GM19035 (cell line): ENCODE results near the gene FAM131A.
A peak's percentile ranks its signal among the peaks of the same experiment; 100 is the strongest.

Source experiments
- ATAC-seq: cut with Tn5 transposase; IDR thresholded peaks from one replicate; pipeline ENCODE4 v1.9.1; 2021; ENCODE audit not compliant: unreplicated experiment

Gene FAM131A

DNA sequence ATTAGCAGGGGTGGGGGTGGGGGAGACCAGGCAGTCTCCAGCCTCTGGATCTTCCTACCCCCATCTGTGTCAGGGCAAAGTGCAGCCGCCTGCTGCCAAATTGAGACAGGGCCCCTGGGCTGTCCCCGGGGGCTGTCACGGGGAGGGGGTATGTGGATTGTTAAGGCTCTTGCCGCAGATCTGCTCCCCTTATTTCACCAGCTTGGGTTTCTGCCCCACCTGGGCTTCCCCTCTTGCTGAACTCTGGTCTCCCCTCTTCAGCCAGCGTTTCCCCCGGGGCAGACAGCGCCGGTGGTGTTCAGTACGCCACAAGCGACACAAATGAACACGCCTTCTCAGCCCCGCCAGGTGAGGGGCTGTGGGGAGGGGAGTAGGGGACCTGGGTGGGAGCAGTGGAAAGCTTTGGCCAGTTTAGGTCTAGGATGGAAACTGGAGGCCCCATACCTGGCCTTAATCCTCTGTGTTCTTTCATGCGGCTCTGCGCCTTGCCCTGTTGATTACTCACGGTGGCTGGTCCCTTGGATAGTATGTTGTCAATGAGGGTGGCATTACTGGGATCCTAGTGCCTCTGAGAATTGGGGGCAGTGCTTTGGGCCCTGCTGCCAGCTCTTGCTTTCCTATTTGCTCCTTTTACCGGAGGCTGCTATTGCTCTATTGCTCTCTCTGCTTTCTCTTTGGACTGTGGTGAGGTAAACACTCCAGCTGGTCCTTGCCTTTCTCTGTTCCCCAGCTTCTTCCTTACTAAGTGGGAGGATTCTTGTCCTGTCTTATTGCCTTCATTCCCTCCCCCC is 21.3 kb upstream of the FAM131A start:
- ATAC-seq = no peak

DNA sequence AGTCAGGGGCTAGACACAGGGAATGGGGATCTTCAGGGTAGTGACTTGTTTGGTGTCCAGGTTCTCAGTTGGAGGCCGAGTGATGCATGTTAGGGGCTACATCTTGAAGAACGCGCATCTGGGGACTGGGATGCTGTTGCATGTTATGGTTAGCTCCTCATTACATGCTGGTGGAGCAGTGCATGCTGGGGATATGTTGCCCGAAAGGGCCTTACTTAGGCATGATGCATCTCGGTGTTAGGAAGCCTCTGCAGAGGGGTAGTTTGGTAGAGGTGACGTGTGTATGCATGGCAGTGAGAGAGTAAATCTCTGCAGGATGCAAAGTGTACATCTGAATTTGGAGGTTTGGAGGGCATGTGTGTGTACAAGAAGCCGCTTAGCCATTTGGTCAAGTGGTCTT is 20.6 kb upstream of the FAM131A start:
- ATAC-seq = no peak

DNA sequence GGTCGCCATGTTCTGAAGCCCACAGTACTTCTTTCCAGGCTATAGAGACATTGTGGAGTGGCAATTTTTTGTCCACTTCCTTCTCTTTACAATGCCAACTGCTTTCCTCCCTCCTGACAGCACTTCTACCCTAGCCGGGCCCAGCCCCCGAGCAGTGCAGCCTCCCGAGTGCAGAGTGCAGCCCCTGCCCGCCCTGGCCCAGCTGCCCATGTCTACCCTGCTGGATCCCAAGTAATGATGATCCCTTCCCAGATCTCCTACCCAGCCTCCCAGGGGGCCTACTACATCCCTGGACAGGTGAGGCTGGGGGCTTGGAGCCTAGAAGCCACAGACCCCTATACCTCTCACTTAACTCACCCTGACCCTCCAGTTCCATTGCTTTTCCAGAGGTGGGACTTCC is 20.2 kb upstream of the FAM131A start:
- ATAC-seq = no peak

DNA sequence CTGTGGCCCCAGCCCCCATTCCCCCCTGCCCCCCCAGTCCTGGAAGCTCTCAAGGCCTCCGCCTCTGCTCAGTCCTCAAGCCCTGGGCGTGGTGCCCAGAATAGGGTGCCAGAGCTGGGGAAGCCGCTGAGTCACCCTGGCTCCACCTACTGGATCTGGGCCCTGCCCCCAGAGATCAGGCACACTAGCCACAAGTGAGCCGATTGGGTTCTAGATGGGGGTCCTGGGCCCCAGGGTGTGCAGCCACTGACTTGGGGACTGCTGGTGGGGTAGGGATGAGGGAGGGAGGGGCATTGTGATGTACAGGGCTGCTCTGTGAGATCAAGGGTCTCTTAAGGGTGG is 17.3 kb upstream of the FAM131A start:
- ATAC-seq = no peak

DNA sequence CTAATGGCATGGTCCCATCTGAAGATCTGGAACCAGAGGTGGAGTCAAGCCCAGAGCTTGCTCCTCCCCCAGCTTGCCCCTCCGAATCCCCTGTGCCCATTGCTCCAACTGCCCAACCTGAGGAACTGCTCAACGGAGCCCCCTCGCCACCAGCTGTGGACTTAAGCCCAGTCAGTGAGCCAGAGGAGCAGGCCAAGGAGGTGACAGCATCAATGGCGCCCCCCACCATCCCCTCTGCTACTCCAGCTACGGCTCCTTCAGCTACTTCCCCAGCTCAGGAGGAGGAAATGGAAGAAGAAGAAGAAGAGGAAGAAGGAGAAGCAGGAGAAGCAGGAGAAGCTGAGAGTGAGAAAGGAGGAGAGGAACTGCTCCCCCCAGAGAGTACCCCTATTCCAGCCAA is 15.7 kb upstream of the FAM131A start:
- no peak for ATAC-seq

DNA sequence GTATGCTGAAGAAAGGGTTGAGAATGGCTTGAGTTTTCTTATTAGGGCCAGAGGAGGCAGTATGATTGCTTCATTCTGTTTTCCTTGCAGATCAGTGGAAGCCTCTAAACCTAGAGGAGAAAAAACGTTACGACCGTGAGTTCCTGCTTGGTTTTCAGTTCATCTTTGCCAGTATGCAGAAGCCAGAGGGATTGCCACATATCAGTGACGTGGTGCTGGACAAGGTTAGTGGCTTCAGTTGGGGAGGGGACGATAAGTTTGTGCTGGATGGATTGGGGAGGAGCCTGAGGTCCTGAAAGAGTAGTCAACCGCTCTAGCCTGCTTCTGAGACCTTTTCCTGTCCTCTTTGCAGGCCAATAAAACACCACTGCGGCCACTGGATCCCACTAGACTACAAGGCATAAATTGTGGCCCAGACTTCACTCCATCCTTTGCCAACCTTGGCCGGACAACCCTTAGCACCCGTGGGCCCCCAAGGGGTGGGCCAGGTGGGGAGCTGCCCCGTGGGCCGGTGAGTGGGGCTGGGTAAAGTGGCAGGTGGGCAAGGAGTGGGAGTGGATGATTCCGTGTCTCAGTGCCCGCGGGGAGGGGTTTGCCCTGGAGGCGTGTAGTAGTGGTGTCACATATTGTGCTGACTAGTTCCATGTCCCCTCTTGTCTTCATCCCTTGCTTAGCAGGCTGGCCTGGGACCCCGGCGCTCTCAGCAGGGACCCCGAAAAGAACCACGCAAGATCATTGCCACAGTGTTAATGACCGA is 14.5 kb upstream of the FAM131A start:
- ATAC-seq = no peak

DNA sequence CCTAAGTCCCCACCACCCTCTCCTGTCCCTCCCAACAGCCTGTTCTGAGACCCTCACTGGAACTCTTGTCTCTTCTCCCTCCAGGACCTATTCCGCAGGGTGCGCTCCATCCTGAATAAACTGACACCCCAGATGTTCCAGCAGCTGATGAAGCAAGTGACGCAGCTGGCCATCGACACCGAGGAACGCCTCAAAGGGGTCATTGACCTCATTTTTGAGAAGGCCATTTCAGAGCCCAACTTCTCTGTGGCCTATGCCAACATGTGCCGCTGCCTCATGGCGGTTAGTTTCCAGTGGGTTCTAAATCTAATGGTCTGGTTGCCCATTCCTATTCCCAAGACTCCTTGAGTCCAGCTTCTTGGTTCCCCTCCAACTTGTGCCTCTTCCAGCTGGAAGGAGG is 13.7 kb upstream of the FAM131A start:
- ATAC-seq = no peak

DNA sequence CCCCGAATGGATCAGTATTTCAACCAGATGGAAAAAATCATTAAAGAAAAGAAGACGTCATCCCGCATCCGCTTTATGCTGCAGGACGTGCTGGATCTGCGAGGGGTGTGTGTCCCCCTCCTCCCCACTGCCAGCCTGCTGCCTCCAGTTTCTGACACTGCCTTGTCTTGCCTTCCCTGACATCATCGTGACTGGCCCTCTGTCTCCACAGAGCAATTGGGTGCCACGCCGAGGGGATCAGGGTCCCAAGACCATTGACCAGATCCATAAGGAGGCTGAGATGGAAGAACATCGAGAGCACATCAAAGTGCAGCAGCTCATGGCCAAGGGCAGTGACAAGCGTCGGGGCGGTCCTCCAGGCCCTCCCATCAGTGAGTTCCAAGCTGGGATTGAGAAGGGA is 12.1 kb upstream of the FAM131A start:
- no peak for ATAC-seq

DNA sequence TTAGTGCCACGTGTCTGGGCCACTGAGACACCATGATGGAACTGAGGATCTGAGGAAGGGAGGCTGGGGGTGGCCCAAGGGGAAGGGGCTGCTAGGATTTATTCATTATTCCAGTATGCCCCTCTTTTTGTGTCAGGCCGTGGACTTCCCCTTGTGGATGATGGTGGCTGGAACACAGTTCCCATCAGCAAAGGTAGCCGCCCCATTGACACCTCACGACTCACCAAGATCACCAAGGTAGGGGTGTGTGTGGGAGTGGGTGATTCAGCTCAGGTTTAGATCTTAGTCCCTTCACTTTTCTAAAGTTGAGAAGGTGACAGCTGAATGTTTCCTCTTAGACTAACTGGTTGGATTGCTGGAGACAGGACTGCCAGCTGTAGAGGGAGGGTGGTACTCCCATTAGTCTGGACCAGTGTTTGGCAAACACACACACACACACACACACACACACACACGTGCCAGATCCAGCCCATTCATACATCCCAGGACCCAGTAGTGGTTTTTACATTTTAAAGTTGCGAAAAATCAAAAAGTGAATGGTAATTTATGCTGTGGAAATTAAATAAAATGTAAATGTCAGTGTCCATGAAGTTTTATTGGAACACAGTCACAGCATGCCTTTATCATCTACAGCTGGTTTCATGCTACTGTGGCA is 11.6 kb upstream of the FAM131A start:
- no peak for ATAC-seq

DNA sequence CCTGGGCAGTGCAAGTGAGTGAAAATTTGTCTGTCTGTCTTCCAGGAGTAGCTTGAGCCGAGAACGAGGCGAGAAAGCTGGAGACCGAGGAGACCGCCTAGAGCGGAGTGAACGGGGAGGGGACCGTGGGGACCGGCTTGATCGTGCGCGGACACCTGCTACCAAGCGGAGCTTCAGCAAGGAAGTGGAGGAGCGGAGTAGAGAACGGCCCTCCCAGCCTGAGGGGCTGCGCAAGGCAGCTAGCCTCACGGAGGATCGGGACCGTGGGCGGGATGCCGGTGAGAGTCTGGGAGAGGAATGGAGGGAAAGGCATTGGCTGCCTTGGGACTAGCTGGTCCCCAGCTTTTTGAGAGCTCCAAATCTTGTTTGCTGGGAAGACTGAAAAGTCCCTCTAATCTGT is 10.2 kb upstream of the FAM131A start:
- ATAC-seq = no peak

DNA sequence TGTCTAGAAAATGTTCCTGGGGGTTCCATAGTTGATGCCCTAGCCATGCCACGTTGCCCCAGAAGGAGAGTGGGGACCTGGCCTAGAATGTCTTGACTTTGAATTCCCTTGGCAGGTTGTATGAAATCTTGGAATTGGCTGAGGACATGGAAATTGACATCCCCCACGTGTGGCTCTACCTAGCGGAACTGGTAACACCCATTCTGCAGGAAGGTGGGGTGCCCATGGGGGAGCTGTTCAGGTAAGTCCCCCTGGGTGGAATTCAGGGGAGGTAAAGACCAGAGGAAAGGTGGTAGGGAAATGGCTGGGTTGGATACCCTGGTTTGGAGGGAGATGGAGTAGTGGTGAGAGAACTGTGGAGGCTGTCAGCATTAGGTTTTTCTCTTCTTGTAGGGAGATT is 8.9 kb upstream of the FAM131A start:
- ATAC-seq = no peak

DNA sequence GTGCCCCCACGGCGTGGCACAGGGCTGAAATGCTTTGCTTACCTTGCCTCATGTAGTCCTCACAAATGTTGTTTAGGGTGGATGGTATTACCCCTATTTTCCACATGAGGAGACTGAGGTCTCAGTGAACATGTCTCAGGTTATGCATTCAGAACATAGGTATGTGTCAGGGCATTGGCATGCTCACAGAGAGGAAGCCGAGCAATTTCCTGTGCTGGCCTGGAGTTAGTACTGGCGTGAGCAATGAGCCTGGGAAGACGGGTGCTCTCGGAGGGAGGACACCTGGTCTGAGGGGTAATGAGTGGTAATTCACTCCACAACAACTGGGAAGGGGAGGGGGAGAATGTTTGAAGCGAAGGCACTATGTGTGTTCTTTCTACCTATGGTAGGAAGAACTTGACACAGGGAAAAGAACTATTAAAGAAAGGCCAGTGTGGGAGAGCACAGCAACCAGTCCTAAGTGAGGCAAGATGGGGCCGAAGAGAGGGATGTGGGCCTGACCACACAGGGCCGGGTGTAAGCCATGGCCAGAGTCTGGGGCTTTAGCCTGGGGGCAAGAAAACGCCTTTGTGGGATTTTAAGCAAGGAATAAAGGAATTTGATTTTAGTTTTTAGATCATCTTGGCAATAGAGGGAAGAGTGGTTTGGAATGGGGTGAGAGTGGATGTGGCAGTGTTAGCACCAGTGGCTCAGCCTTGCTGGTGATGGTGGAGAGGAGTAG is 4.9 kb upstream of the FAM131A start:
- ATAC-seq = no peak

DNA sequence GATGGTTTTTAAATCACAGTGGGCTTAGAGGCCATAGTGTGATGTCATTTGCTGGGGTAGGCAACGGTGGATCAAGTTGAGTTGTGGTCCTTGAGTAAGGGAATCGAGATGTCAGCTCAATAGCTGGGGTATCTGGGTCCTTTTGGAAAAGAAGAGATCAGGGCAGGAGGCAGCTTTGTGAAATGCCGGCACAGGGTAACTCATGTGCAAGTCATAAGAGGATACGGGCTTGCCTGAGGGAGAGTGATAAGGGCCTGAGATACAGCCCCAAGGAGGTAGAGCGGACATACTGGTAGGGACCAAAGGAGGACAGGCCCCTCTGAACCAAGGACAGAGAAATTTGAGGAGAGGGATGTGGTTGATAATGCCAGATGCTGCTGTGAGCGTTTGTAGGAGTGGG is 4.2 kb upstream of the FAM131A start:
- no peak for ATAC-seq

DNA sequence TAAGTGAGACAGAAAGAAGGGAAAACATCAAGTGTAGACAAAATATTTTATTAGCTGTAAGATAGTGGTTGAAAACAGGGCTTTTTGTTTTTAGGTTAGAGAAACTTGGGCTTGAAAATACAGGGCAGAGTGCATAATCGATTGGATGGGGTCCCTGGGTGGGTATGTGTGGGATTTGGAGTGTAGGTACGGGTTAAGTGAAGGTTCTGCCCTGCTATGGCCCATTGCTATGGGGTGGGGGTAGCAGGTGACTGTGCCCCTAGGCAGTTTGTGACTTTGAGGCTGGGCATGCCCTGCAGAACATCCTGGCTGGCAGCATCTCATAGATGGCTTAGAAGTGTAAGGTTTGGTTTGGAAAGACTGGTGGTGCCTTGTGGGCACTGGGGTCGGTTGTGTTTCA is 3.7 kb upstream of the FAM131A start:
- ATAC-seq = no peak

DNA sequence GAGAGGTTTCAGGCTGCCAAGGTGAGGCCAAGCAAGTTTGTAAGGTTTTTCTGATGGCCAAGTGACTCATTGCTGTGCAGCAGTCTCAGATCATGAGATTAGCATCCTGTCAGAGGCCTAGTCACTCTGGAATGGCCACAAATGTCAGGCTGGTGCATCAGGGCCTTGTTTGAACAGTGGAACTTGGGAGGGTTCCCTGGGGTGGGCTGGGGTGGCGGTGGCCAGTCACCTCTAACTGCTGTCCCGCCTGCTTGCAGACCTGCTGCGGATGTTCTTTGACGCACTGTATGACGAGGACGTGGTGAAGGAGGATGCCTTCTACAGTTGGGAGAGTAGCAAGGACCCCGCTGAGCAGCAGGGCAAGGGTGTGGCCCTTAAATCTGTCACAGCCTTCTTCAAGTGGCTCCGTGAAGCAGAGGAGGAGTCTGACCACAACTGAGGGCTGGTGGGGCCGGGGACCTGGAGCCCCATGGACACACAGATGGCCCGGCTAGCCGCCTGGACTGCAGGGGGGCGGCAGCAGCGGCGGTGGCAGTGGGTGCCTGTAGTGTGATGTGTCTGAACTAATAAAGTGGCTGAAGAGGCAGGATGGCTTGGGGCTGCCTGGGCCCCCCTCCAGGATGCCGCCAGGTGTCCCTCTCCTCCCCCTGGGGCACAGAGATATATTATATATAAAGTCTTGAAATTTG is 2.8 kb upstream of the FAM131A start:
- no peak for ATAC-seq

DNA sequence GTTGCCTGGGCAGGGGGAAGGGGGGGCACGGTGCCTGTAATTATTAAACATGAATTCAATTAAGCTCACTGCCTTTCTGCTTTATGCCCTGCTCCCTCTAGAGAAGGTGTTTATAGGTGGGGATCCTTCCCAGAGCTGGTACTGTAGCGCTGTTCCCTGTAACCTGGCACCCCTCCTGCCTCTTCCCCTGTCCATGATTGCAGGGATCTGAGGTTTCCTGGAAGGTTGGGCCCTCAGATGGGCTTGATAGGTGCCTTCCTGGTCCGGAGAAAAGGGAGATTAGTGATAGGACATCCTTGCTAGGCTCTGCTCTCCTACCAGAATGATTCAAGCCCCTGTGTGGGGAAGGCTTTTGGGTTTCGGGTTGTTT is 2.1 kb upstream of the FAM131A start:
- ATAC-seq = peak; percentile 8

DNA sequence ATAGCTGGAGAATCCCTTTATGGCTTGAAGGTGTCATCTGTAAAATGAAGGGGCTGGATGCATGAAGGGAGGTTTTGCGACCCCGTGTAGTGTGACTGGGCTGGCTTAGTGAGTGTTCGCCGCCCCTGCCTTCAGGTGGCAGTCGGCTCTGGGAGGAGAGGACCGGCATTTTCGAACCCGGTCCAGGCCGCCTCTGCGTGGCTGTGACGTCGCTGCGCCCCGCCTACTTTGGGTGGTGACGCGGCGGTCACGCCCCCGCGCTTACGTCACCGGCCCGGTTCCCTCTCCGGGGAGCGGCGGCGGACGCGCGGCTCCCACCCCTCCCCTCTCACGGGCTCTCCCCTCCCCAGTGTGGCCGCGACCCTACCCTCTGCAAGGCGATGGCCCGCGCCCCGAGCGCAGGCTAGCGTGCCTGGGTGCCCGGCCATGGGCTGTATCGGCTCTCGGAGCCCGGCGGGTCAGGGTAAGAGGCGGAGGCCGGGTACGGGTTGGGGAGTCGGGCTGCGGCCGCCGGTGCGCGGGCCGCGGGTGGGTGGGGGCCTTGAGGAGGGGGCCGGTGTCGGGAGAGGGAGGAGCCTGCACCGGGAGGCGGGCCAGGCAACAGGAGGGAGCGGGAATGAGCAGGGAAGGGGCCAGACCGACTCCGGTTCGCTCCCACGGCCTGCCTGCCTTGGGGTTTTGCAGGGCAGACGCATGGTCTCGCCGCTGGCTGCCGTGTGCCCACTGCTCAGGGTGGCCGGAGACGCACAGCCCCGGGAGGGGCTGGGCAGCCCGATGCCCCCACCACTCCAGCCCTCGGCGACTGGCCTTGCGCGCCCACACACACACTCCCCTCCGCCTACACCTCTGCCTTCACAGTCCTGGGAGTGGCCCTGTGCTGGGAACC is 1.5 kb upstream of the FAM131A start:
- ATAC-seq = peak; percentile 73

DNA sequence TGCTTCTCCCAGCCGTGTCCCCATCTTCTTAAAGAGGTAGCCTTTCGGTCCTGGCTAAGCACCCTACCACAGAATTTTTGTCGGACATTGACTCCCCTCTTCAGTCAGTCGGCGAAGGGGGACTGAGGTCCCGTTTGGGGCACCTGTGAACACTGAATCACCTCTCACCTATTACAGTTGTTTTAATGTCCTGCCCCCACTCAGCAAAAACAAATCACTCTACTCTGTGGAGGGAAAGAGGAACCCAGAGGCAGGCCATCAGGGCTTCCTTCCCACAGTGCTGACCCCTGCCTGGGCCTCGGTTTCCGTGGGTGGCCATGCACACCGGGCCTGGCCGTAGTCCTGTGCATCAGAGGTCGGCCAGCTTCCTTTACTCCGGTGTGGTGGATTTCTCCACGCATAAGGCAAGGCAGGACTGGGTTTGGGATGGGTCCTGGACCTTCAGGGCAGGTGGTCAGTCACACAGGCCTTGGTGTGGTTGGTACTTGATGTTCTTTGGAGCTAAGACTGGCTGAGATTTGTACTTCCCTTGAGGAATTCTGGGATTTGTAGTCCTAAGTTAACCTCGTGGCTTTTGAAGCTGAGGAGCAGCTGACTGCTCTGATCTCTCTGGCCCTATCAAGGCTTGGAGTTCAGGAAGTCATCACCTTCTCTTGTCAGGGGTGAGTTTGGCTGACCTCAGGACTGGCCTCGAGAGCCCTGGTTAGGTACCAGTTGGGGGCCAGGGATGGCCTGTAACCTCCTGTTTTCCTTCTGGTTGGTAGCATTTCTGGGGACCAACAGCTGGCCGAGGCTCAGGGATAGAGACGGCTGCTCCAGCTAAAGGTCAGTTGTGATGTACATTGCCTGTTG is 627 bp upstream of the FAM131A start:
- no peak for ATAC-seq

DNA sequence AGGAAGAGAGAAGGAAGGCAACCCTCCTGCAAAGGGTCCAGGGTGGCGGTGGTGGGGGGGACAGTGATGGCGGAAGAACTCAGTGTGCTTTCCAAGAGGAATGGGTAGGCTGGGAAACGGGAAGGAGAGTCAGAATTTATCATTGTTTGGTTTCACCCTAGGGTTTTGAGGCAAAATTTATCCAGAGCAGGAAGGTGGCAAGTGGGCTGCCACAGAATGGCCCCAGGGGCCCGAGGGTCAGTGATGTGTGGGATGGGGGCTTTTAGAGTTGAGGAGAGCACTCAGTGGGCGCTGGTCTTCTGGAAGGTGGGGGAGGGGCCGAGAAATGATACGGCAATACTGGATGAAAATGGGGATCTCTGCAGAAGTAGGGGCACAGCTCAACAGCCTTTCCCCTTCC is 581 bp downstream of the FAM131A start:
- ATAC-seq = no peak
